ENCODE results near the gene AP3B1.
A peak's percentile ranks its signal among the peaks of the same experiment; 100 is the strongest.

Gene AP3B1

DNA sequence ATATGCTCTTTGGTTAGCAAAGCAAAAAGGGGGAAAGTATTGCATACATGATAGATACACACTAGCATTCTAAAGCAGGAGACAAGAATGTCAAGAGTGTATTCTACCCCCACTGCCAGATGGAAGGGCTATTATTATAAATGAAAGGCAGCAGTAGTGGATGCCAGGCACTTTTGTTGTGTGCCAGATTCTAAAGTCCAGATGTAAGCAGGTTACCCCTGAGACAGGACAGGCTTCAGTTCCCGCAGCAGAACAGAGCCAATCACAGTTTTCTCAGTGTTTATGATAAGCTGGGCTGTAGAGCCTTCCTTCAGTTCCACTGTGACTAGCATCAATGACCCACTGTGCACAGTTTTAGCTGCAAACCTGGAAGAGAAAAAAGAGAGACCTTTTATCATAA is 291.8 kb downstream of the AP3B1 start:
- DNase-seq (ENCODE audit: low spot score), result no peak

DNA sequence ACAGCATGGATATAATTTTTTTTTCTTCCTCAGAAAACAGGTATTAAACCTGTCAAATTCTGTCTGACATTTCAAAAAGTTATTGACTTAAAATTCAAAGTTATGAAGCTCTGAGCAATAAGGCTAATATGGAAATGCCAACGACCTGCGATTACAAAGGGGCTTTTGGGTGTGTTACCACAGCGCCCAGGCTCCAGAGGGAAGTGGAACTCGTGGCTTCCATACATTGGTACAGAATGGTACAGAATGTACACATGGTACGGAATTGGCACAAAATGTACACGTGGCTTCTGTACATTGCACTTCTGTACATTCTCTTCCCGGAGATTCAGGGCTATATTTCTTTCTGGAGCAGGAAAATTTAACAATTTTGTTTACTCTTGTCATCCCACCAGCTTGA is 293.3 kb downstream of the AP3B1 start:
- DNase-seq (ENCODE audit: low spot score), result no peak

DNA sequence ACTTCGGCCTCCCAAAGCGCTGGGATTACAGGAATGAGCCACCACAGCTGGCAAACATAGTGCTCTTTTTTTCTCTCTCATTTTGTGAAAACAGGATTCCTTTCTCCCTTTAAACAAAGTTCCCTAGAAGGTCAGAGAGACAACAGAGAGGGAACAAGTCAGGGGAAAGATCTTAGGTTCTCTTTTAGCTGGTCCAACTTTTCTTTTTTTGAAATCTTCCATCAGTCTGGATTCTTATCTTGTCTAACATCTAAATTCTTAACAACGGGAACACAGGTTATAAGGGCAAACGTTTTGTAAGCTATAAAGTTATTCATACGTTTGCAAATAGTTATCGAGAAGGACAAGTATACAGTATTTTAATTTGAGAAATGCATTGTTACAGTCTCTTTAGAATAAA is 294.3 kb downstream of the AP3B1 start:
- DNase-seq (ENCODE audit: low spot score), result no peak

DNA sequence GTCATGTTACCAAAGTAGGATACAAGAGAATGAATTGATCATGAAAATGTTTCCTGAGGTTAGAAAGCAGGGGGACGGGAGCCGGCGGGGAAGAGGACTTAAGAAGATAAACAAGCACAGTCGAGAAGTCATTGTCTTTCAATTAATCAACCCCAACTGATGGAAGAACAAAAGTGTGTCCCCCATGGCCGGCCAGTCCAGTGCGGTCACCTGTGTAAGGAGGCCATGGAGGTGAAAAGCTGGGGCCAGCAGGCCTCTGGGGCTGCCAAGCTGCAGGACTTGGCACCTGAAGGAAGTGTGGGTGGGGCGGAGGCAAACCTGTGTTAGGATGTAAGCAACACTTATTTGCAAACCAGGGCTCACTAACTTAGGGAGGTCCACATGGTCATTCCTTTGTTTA is 295.1 kb downstream of the AP3B1 start:
- no peak for DNase-seq (ENCODE audit: low spot score)

DNA sequence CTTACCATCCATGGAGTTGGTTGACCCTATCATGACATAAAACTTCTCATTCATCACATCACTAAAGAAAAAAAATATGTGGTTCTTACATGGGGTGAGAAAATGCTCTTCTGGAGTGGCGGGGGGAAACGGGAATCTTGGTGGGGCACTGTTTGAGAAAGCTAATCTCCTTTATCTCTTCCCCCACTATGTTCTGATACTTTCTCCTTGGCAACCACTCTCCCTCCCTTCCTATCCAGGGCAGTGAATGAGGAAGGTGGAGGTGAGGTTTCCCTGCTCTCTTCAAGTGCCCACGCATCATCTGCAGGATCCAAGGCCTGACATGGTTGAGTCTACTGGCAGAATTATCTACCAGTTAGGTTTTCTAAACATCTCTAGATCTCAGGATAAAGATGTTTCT is 297.6 kb downstream of the AP3B1 start:
- no peak for DNase-seq (ENCODE audit: low spot score)

DNA sequence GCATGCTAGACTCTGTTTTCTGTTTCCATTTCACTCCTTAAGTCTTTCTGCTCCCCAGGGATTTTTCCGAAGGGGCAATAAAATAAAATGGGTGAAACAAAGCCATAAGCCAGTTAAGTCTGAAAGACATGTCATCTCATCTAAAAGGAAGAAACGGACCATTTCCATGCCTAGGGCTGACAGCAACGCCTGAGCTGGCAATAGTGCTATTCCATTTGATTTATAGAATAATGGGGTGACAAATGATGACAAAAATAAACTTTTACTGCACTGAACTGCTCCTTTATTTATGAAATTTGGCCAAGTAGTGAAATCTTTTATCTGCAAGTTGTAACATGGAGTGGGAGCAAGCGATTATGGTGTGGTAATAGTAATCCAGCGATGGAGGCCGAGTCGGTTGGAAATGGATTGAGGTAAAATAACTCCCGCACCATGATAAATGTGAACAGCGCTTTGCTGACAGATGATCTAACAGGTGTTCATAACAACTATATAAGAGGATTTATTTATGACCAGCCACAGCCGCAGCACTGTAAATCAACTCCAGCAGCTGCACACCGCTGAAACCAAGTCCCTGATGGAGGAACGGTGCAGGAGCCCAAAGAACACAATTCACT is 298.6 kb downstream of the AP3B1 start:
- no peak for DNase-seq (ENCODE audit: low spot score)

DNA sequence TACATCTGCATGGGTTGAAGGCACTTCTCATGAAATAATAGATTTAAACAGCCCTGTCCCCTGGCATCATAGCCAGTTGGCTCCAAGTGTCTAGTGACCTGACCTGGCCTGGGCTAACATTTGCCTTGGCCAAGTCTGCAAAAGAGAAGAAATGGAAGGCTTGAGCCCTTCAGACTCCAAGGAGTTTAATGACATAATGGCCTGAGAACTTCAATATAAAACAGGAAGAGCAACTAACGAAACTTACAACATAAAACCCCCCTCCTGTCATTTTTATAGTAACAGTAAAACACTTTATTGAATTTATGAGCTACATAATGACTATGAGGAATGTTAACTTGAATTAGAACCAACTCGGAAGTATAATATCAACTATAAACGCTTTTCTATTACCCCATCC is 299.6 kb downstream of the AP3B1 start:
- DNase-seq (ENCODE audit: low spot score), result no peak

DNA sequence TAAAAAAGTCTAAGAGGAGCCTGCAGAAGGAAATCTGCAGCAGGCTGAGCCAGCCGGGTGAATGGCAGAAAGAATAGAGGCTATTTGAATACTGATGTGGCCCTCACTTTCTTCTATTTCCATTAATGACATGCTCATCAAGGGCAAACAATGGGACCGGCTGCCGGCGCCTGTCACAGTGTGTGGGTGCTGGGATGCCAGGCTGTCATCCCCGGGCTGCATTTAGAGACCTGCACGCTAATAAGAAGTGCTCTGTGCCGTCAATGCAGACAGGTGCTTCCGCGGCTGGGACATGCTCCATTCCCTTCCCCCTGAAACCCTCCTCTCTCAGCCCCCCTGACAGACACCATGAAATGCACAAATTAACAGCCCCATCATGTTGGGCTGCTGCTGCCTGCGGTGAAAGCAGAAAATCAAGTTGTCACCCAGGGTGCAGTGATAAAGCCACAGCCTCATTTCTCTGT is 300.6 kb downstream of the AP3B1 start:
- no peak for DNase-seq (ENCODE audit: low spot score)

DNA sequence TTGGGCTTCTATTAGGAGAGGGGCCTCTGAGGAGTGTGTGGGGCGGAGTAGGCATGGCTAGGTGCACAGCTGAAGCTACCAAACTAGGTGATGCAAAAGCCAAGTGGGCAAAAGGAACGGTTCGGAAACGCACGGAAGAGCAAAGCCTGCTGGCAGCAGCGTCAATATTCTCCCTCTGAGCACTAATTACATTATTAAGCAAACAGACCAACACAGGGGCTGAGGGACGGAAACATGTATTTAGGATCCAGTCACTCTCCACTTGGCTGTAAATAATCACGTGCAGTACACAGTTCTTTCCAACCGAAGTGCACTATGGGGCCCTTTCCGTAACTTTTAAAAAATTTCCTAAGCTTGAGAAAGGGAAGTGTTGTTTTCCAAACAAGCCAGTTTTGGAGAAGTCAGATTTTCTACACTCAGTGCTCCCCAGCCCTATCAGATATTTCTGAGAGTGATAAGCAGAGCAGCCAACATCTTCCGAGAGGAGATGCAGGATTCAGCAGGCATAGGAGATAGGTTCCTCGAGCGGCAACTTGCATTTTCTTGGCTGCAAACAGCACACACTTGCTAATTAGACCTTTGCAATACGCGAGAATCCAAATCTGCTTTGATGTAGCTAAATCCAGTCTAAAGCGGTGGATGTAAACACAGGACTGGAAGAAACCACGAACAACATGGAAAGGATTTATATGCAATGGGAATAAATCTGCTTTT is 301.2 kb downstream of the AP3B1 start:
- DNase-seq (ENCODE audit: low spot score), result no peak

DNA sequence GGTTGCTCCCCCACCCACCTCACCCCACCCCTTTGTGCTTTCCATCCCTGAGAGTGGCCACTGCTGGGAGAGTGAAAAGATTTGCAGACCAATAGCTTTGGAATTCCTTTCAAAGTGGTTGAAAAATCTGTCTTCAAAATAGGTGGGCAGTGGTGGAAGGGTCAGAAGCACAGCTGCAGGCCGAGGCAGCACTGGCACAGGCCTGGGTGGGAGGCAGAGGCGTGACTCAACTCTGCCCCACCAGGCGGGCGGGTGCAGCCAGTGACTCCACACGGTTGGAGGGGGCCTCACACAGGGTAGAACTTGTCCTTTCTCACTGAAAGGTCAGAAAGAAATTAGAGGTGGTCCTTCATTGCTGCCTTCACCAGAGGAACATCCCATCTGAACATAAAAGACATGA is 303.4 kb downstream of the AP3B1 start:
- DNase-seq (ENCODE audit: low spot score), result no peak

DNA sequence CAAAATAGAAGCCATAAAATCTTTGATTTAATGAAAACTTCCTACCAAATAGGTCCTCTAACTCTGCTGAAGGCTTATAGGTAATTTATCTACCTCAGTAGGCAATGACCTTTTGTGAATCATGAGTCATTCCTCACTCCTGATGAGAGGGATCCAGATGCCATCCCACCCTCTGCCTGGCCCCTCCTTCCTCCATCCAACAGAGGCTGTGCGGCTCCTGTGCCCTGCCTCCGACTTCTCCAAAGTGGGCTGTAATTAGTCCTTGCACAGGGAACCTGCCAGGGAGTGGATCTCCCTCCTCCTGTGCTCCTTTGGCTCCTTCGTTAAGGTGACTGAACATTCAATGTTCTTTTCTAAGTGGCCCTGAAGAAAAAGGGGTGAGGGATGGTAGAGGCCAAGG is 304.5 kb downstream of the AP3B1 start:
- no peak for DNase-seq (ENCODE audit: low spot score)

DNA sequence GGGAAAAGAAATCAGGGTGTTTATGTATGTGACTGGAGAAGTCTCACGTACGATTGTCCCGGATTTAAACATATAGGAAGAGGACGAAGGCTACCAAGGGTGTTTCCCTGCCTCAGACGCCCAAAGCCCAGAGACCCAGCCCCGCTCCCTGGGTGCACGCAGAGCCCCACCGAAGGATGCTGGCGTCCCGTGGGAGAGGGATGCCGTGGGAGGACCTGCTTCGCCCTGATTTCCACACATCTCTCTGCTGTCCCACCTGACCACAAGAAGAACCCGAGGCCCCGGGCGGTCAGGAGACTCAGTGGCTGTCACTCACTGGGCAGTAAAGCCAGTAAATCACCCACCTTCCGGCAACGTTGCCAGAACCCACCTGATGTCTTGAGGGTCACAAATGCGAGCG is 306.5 kb downstream of the AP3B1 start:
- DNase-seq (ENCODE audit: low spot score), result no peak

DNA sequence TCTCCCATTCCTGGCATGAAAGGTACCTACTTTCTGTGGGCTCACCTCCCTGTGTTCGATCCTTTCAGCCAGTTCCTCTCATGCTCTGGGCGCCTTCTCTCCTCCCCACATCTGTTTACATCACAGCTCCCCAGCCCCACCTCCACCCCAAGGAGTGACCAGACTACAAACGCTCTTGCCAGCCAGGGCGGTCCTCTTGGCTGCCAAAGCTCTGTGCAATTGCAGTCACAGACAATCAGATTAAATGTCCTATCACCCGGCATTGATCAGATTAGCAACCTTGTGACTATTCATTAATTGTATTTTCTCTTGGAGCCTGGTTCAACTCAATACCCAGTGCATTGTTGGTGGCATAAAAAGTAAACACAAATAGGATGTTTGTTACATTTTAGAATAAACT is 307.2 kb downstream of the AP3B1 start:
- no peak for DNase-seq (ENCODE audit: low spot score)

DNA sequence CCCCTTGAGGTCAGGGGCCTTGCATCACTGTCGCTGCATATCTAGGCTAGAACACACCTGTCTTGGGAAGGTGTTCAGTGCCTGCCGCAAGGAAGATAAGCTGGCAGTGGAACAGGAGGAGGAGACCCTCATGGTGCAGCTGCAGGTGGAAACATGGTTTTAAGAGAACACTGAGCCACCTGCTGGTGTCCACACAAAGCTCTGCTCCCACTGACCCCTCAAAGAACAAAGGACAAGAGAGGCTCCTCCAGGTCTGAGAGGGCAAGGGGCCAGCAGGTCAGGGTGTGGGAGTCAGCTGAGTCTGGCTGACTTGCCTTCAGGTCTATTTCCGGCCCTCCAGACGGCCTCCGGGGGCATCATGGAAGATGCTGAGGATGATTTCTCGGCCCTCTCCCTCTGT is 308.2 kb downstream of the AP3B1 start:
- no peak for DNase-seq (ENCODE audit: low spot score)

DNA sequence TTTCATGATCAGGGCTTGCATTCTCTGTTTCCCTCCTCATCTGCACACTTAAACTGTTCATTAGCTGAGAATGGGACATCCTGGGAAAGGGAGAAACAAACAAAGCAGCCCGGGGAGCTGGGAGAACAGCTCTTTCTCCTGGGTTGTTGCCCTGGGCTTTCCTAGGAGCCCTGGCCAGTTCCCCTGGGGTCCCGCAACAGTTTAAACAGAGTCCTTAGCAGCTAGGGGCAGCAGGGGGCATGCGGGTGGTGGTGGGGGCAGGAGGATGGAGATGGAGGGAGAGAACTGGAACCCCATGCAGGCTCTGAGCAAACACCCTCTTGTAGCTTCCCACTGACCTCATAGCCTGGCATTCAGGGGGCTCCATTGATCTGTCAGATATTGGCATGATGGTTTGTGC is 309.3 kb downstream of the AP3B1 start:
- no peak for DNase-seq (ENCODE audit: low spot score)

DNA sequence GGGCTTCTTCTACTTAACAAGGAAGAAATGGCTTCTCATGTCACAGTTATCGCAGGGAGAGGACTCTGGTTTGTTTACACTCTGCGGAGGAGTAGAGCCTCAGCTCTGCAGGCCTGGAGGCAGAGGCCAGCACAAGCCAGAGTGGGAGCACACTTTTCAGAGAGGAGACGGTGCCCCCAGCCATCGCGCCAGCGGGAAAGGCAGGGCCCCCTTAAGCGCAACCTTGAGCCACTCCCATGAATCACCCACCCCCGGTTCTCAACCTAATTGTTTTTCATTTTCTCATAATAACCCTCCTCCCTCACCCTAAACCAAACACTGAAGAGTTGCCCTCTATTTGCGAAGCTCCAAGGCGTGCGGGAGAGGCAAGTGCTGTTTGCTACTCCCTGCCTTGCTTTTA is 309.9 kb downstream of the AP3B1 start:
- no peak for DNase-seq (ENCODE audit: low spot score)

DNA sequence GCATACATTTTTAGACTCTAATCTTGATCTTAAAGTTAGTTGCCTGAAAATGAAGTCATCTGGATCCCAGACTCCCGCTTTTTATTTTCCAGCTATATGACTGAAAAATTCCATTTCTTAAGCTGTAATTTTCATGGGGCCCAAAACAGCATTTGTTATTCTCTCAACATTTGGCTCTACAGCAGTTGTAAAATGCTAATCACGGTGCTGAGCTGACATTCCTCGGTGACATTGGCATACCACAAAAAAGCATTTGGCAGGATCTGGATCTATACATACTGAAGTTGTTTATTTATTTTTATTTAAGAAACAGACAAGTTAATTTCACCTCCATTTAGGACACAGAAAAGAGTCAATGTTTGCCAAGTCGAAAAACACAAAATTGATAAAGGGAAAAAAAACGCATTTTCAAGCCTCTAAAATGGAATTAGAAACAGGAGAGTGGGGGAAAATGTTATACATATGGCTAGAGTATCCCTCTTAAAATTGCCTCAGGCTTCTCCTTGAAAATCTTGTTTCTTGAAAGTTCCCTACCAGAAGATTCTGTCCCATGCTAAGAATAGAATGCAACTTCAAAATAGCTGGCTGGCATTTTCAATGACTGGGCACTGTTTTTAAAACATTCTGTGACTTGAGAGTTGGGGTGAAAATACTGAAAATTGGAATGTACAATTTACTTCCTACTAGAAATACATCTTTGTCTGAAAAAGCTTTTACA is 310.9 kb downstream of the AP3B1 start:
- DNase-seq (ENCODE audit: low spot score), result no peak

DNA sequence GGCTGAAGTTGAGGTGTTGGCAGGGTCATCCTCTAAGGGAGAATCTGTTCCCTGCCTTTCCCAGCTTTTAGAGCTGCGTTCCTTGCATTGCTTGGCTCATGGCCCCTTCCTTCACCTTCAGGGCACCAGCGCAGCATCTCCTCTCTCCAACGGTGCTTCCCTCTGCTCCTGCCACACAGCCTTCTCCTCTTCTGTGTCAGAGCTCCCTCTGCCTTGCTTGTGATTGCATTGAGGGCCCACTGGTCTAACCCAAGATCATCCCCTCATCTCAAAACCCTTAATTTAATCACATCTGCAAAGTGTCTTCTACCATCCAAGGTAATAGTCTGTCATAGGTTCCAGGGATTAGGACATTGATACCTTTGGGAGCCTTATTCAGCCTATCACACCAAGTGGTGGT is 312.7 kb downstream of the AP3B1 start:
- no peak for DNase-seq (ENCODE audit: low spot score)

DNA sequence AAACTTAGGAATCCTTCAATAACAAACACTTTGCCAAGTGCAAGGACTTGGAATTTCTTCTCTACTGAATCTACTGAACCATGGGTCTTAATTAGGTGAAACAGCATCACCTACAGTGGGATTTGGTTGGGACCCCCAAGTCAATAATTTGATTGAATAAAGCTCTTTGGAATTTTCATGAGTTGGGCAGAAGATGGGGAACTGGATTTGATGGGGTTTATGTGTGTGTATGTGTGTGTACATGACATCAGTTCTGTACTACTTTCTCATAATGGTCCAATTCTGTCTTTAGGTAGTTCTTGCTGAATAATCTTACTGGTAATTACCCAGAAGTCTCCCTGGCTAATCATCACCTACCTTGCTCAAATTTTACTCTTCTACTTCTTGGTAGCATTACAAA is 319.9 kb downstream of the AP3B1 start:
- no peak for DNase-seq (ENCODE audit: low spot score)

DNA sequence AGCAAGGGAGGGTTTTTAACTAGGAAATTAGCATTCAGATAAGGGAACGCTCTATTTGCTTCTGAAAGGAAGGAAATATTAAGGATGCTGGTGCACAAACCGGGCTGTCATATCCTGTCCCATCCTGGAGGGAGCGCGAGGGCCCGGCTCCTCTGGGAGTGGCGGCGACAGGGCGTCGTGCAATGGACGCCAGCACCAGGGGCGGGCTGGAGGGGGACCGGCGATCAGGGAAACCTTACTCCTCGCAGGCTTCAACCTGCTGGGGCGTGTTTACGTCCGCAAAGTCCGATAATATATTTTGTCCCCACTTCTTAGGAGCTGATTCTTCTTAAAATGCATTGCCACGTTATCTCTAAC is 321.3 kb downstream of the AP3B1 start:
- DNase-seq (ENCODE audit: low spot score), result no peak

DNA sequence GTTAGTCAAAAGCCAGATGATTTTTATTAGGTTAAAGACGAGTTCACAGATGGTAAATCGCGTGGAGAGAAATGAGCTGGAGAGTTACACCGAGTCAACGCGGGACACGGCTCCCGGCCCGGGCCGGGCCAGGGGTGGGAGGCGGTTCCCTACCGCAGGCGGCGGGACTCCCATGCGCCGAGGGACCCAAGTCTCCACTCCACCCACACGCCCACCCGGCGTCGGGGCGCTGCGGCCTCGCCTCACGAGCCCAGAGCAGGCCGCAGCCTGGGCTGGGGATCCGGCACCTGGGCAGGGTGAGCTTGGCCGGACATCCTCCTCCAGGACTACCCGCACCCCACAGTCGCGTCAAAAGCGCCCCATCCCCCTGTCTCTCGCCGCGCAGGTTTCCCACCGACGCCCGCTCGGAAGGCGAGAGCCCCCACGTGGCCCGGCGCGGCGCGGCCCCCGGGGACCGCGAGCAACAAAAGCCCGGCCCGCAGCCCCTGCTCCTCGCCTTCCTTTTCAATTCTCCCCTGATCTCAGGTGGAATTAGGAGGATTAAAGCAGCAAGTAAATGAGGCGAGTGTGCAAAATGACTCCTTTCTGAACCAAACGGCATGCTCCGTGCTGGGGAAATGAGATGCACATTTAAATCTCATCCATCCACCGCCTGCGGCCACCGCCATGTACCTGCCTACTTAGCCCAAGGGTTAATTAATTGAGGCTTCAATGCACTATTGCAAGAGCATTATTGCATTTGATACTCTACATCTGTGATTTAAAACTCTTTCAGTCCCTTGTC is 321.8 kb downstream of the AP3B1 start:
- peak; percentile 24 for DNase-seq (ENCODE audit: low spot score)

DNA sequence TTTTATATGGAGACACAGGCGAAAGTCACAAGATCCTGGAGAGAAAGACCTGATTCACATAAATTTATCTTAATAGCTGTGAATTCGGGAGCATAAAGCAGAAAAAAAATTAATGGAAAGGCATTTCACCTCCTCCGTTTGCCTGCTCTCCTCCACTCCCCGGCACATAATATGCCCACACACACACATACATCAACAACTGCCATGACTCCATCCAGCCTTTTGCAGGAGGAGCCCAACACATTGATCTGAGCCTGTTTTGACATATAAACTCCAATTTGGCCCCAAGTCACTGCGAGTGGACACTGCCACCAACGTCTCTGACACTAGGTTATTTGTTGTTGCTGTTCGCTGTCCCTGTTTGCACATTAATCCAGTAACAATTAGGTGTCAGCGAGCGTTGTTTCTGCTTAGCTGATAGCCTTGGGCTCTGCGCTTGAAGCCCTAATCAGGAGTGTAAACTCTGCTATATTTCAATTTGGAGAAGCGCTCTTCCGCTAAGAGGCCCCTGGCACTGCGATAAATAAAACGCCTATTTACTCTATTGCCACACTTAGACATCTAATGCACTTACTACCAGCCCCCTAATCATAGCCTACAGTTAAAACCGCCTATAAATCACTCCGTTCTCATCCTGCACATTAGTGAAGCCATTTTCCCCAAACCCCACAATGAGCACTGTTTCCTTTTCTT is 322.6 kb downstream of the AP3B1 start:
- DNase-seq (ENCODE audit: low spot score), result no peak

Data from AG08396 (cell line).